Stomach (tissue), 4 donors: ENCODE results near the gene HVCN1.

ENCODE experiments used
- CTCF ChIP-seq, 7 experiments: fragments of 450-650 bp in 4 of 7; fragments of 200-600 bp in 3 of 7; sonication (generic) in 3 of 7; IDR thresholded peaks; one replicate each; pipeline ENCODE4 v1.5.1; 2016 to 2019; ENCODE audit warnings: antibody characterized with exemption in 7 of 7, control low read depth in 2 of 7, mild to moderate bottlenecking in 1 of 7
- EP300 ChIP-seq: sonication (generic); formaldehyde crosslinking; IDR thresholded peaks from one replicate; pipeline ENCODE4 v1.6.1; 2017; ENCODE audit warnings: antibody characterized with exemption
- POLR2A ChIP-seq, 4 donors: fragments of 450-650 bp; IDR thresholded peaks; one replicate each; pipeline ENCODE4 v1.6.1; 2016; ENCODE audit warnings: antibody characterized with exemption in 4 of 4, control low read depth in 2 of 4, mild to moderate bottlenecking in 1 of 4, moderate library complexity in 1 of 4

GRCh38 chr12:110717037-110717436 is 28.1 kb upstream of the HVCN1 start:
- TF ChIP-seq EP300 = no peak
- no peak for TF ChIP-seq POLR2A (IDR thresholded peaks at IDR 0.05)
- TF ChIP-seq CTCF (IDR thresholded peaks at IDR 0.05) = no peak
